Neural cell (in vitro differentiated cells): ENCODE results near the gene MID1.

Source experiments
- CTCF ChIP-seq: fragments of 450-650 bp; IDR thresholded peaks from 2 replicates; pipeline ENCODE4 v1.5.1; 2014; ENCODE audit warnings: antibody characterized with exemption, mild to moderate bottlenecking, moderate library complexity; ENCODE audit not compliant: poor library complexity, severe bottlenecking
- EP300 ChIP-seq: fragments of 450-650 bp; conservative IDR thresholded peaks from 2 replicates; pipeline ENCODE4 v1.6.1; 2014; ENCODE audit warnings: antibody characterized with exemption, mild to moderate bottlenecking, moderate library complexity; ENCODE audit not compliant: poor library complexity, severe bottlenecking
- EZH2 ChIP-seq: fragments of 200-600, 300-800 bp; shearing (Covaris generic), sonication (generic); IDR thresholded peaks from 2 replicates; pipeline ENCODE4 v1.6.1; 2014; ENCODE audit warnings: antibody characterized with exemption, low read length, borderline replicate concordance, mild to moderate bottlenecking; ENCODE audit not compliant: insufficient read depth, poor library complexity, severe bottlenecking
- MXI1 ChIP-seq: fragments of 450-650 bp; conservative IDR thresholded peaks from 2 replicates; pipeline ENCODE4 v1.6.1; 2014; ENCODE audit warnings: antibody characterized with exemption, mild to moderate bottlenecking; ENCODE audit not compliant: poor library complexity, severe bottlenecking
- POLR2AphosphoS5 ChIP-seq: IDR thresholded peaks from 2 replicates; pipeline ENCODE4 v1.6.1; 2012
- RAD21 ChIP-seq: fragments of 450-650 bp; conservative IDR thresholded peaks from 2 replicates; pipeline ENCODE4 v1.6.1; 2014; ENCODE audit warnings: antibody characterized with exemption, mild to moderate bottlenecking, moderate library complexity
- REST ChIP-seq: IDR thresholded peaks from 2 replicates; pipeline ENCODE4 v1.6.1; 2012; ENCODE audit warnings: borderline replicate concordance
- SMC3 ChIP-seq: fragments of 450-650 bp; conservative IDR thresholded peaks from 2 replicates; pipeline ENCODE4 v1.6.1; 2014; ENCODE audit warnings: antibody characterized with exemption, mild to moderate bottlenecking, moderate library complexity; ENCODE audit not compliant: poor library complexity
- TAF1 ChIP-seq: IDR thresholded peaks from 2 replicates; pipeline ENCODE4 v1.6.1; 2012; ENCODE audit warnings: low read depth

DNA sequence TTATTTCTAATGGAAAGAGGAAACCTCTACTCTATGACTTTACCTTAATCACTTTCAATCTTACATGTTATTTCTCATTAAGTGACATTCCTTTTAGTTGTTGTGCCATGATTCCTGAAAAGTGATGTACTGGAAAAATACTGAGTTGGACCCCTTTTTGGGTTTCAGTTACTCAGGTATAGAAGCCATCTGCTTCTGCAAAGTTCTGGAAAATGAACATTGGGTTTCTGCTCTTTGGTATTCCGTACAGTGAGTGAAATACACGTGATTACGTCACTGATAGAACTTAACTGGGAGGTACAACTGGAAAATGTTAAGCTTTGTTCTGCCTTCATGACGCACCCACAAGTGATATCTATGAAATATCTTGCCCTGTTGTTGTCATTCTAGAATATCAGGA is 114.7 kb downstream of the MID1 start:
- TF ChIP-seq CTCF (no peak), RAD21 (no peak), MXI1 (no peak), REST (no peak), POLR2AphosphoS5 (no peak), EP300 (no peak), EZH2 (no peak), TAF1 (no peak), SMC3 (no peak)
